Measurements from ENCODE around the gene CARF. TPM values are rescaled to one million over a fixed set of nuclear protein-coding genes. Genes with fewer than 3 reads are reported as not detected.
"Not testable (repeated sequence)": the region's sequence is repeated elsewhere in the genome, so short reads cannot be mapped to it uniquely, and the experiment has no call there.

CARF gene
- total RNA-seq, 1 experiment from 2014 or later = 6.5 TPM

- no TSS peak for BruUV-seq (replicated peaks)
- no peaks in the 10 kb centered on the region for H3K4me1 ChIP-seq (replicated peaks; ENCODE audit: insufficient read depth)
- no peak for DNase-seq
- H3K27me3 ChIP-seq (ENCODE audit: insufficient read depth, low read depth) = no peaks in the 10 kb centered on the region
- H3K9me2 ChIP-seq (ENCODE audit: insufficient read depth) = no peaks in the 10 kb centered on the region
- H3K9me3 ChIP-seq (ENCODE audit: insufficient read depth, low read depth) = no peaks in the 10 kb centered on the region
- ChIA-PET CTCF (no interaction called here), POLR2A (ENCODE audit: unreplicated experiment) (no interaction called here)
- H4K20me1 ChIP-seq (ENCODE audit: insufficient read depth) = no peaks in the 10 kb centered on the region
- H3K4me3 ChIP-seq = no peak overlapping the region
- H3K27ac ChIP-seq = no peak overlapping the region
- no peaks in the 10 kb centered on the region for H3K79me2 ChIP-seq (ENCODE audit: low read depth)
- H3K36me3 ChIP-seq (ENCODE audit: low read depth) = no peaks in the 10 kb centered on the region
- TF ChIP-seq CTCF (conservative IDR thresholded peaks at IDR 0.05) (no peak), EZH2 (IDR thresholded peaks at IDR 0.05; ENCODE audit: low read depth) (no peak)
- intact Hi-C loops (cut with micrococcal nuclease; ENCODE audit: unreplicated experiment) = no loop called here
- H2AFZ ChIP-seq = no peak overlapping the region
- H3F3A ChIP-seq (ENCODE audit: insufficient read depth, low read depth) = no peaks in the 10 kb centered on the region
- no peak overlapping the region for H3K4me2 ChIP-seq
These were observed 27.9 kb upstream of the CARF start for GRCh38 chr2:202883987-202884675.

GRCh38 chr2:202885190-202885589 is 26.9 kb upstream of the CARF start:
- Histone ChIP-seq H3K27ac (no peak overlapping the region), H3K4me3 (no peak overlapping the region), H3F3A (ENCODE audit: insufficient read depth, low read depth) (no peaks in the 10 kb centered on the region), H3K79me2 (ENCODE audit: low read depth) (no peaks in the 10 kb centered on the region), H4K20me1 (ENCODE audit: insufficient read depth) (no peaks in the 10 kb centered on the region), H2AFZ (no peak overlapping the region), H3K9me2 (ENCODE audit: insufficient read depth) (no peaks in the 10 kb centered on the region), H3K36me3 (ENCODE audit: low read depth) (no peaks in the 10 kb centered on the region), H3K9me3 (ENCODE audit: insufficient read depth, low read depth) (no peaks in the 10 kb centered on the region), H3K4me2 (no peak overlapping the region), H3K4me1 (replicated peaks; ENCODE audit: insufficient read depth) (no peaks in the 10 kb centered on the region), H3K27me3 (ENCODE audit: insufficient read depth, low read depth) (no peaks in the 10 kb centered on the region)
- CTCF ChIA-PET = no interaction called here
- POLR2A ChIA-PET (ENCODE audit: unreplicated experiment) = no interaction called here
- intact Hi-C loops (cut with micrococcal nuclease; ENCODE audit: unreplicated experiment) = no loop called here
- BruUV-seq (replicated peaks) = no TSS peak
- no peak for TF ChIP-seq CTCF (conservative IDR thresholded peaks at IDR 0.05)
- TF ChIP-seq EZH2 (IDR thresholded peaks at IDR 0.05; ENCODE audit: low read depth) = no peak
- DNase-seq = no peak

GRCh38 chr2:202905507-202905906 is 6.6 kb upstream of the CARF start:
- H2AFZ ChIP-seq; H3K4me3 ChIP-seq; H3K4me2 ChIP-seq; H3K27ac ChIP-seq; CTCF ChIA-PET; BruUV-seq (replicated peaks); H4K20me1 ChIP-seq (ENCODE audit: insufficient read depth); H3K9me3 ChIP-seq (ENCODE audit: insufficient read depth, low read depth); DNase-seq; H3F3A ChIP-seq (ENCODE audit: insufficient read depth, low read depth); POLR2A ChIA-PET (ENCODE audit: unreplicated experiment); H3K9me2 ChIP-seq (ENCODE audit: insufficient read depth); intact Hi-C loops (cut with micrococcal nuclease; ENCODE audit: unreplicated experiment); H3K27me3 ChIP-seq (ENCODE audit: insufficient read depth, low read depth): not testable (repeated sequence)
- peaks cover 35% of the 10 kb centered on the region for H3K79me2 ChIP-seq (ENCODE audit: low read depth)
- peaks cover 13% of the 10 kb centered on the region; the same call in 1 of the 2 replicates for H3K4me1 ChIP-seq (replicated peaks; ENCODE audit: insufficient read depth)
- H3K36me3 ChIP-seq (ENCODE audit: low read depth) = 0 out of 2 replicates have a peak, but pooled peaks cover 10% of the 10 kb centered on the region

- Histone ChIP-seq H3K27ac (no peak overlapping the region), H3K36me3 (ENCODE audit: low read depth) (0 out of 2 replicates have a peak, but pooled peaks cover 6% of the 10 kb centered on the region), H3K9me2 (ENCODE audit: insufficient read depth) (no peaks in the 10 kb centered on the region), H3K9me3 (ENCODE audit: insufficient read depth, low read depth) (no peaks in the 10 kb centered on the region), H3F3A (ENCODE audit: insufficient read depth, low read depth) (peaks cover 12% of the 10 kb centered on the region; the same call in 1 of the 2 replicates), H3K4me1 (replicated peaks; ENCODE audit: insufficient read depth) (peaks cover 13% of the 10 kb centered on the region; the same call in 1 of the 2 replicates), H2AFZ (no peak overlapping the region), H3K4me2 (no peak overlapping the region), H3K79me2 (ENCODE audit: low read depth) (peaks cover 45% of the 10 kb centered on the region), H4K20me1 (ENCODE audit: insufficient read depth) (no peaks in the 10 kb centered on the region), H3K4me3 (no peak overlapping the region), H3K27me3 (ENCODE audit: insufficient read depth, low read depth) (no peaks in the 10 kb centered on the region)
- BruUV-seq (replicated peaks) = no TSS peak
- intact Hi-C loops (cut with micrococcal nuclease; ENCODE audit: unreplicated experiment) = no loop called here
- TF ChIP-seq EZH2 (IDR thresholded peaks at IDR 0.05; ENCODE audit: low read depth) (no peak), CTCF (conservative IDR thresholded peaks at IDR 0.05) (no peak)
- CTCF ChIA-PET = no interaction called here
- no peak for DNase-seq
- POLR2A ChIA-PET (ENCODE audit: unreplicated experiment) = no interaction called here
These were observed 3.9 kb upstream of the CARF start for GRCh38 chr2:202908186-202908585.

All from PC-9 (cell line).